NCI-H524 treated with DMSO at 0.1 percent for 48 hours (cell line): Measurements from ENCODE around the gene FGR.

Source experiments
- DNase-seq: peaks from one replicate; lab custom pipeline; 2025; lab: John Stamatoyannopoulos, UW

Gene FGR

GRCh38 chr1:27600498-27601175 lies 34.3 kb downstream of the FGR start:
- DNase-seq = no peak

DNA sequence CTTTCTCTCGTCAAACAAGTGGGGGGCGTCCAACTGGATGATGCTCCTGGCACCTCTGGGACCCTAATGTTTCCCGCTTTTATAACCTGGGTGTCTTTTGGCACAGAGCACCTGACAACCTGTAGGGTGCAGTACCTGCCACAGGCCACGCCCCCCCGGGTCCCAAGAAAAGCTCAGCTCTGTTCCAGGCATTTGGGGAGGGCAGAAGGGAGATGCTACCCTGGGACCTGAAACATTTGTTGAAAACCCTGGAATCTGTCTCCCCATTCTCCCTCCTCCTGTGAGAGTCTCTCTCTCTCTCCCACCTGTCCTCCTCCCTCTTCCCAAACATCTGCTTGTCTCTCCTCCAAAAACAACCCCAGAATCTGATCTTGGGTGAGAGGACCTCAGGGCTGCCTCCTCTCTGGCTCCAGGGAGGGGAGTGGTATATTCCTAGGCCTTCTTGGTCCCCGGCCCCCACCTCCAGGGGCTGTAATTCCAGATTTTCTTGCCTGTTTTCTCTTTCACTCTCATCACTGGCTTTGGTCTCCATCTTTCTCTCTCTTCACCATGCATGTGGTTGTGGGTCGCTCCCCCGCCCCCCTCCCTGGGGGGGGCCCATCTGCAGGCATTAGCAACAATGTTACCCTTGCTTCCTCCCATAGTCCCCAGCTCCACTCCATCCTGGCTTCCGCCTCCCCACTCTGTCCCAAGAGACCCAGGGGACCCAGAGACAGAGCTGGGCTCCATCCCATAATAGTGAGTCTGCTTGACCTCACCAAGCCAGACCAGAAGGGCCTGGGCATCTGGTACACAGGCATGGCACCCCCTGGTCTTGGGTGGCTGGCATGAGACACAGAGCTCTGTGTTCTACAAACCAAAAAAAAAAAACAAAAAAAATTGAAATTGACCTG lies 35.1 kb downstream of the FGR start:
- no peak for DNase-seq

GRCh38 chr1:27598902-27599528 lies 36.0 kb downstream of the FGR start:
- no peak for DNase-seq

GRCh38 chr1:27598295-27598687 lies 36.7 kb downstream of the FGR start:
- no peak for DNase-seq

- DNase-seq = no peak
These were observed 37.3 kb downstream of the FGR start for GRCh38 chr1:27597516-27598294.

- DNase-seq = no peak
These were observed 38.0 kb downstream of the FGR start for GRCh38 chr1:27596986-27597385.

DNA sequence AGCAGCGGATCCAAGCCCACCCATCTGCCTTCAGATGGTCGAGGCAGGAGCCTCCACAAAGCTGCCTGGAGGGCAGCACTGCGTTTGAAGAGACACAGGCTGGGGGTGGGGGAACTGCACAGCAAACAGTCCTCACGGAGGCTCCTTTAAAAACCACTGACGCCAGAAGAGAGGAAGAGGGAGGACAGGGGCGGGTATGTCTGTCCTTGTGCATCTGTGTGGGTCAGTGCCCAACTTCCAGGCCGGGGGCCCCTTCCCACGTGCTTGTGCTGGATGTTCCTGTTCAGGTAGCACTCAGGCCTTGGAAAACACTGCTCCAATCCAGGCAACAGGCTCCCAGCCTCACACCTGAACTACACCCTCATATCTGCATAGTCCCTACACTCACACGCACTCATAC lies 38.7 kb downstream of the FGR start:
- DNase-seq = no peak

- no peak for DNase-seq
These were observed 39.4 kb downstream of the FGR start for GRCh38 chr1:27595597-27595996.

DNA sequence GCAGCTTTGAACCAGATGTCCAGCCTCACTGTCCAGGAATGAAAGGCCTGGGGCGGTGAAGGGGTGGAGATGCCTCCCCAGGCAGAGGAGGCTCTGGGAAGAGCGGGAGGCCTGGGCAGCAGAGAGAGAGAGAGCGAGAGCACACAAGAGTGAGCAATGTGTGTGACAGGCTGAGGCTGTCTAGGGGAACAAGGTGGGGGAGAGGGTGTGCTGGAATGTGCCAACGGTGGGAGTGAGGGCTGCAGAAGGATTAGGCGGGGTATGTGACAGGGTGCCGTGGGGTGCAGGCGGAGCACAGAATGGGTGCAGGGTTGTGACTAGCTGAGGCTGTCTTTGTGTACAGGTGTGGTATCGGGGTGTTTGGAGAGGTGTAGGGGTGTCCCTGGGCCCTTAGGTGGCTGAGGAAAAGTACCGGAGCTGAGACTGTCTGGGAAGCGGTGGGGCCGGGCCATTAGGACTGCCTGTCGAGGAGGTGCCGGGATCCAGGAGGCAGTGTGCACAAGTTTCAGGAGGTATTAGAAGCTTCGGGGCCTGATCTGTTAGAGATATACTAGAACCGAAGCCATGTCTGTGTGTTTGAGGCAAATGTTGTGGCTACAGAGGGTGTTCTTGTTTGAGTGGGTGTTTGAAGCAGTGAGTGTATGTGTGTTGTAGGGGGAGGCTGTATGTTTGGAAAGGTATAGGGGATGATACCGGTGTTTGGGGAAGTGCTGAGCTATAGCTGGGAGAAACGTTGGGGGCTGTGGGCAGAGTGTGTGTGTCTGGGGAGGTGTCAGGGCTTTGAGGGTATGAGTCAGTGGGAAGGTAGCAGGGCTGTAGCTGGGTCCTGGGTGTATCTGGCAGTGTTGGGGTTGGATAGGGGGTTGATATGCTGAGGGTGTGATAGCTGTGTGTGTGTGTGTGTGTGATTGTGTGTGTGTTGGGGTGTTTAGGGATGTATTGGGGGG lies 40.1 kb downstream of the FGR start:
- no peak for DNase-seq

GRCh38 chr1:27593678-27594563 lies 41.1 kb downstream of the FGR start:
- peak; percentile 33 for DNase-seq

- DNase-seq = no peak
These were observed 41.9 kb downstream of the FGR start for GRCh38 chr1:27592931-27593677.

DNA sequence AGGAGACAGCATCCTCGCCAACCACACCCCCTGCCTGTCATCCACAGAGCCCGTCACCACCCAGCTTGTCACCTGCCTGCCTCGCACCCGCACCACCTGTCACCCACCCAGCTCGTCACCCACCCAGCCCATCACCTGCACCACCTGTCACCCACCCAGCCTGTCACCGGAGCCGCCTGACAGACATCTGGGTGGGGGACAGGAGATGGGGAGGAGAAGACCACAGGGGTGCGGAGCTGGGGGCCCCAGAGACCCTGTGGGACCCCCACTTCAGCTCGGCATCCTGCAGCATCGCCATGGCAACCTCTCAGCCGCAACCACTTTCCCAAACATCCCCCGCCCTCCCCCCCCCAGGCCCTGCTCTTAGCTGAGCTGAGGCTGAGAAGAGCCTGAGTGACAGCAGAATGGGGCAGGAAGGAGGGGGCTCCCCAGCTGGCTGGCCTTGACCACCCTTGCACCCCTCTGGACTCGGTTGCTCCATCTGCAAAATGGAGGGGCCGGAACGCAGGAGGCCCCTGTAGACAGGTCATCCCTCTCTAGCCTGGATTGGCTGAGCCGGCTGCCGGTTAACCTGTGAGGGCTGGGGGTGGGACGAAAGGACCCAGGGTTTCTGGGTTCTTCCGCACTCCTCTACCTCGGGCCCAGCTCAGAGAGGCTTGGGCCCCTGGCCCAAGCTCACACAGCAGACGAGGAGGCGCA lies 42.6 kb downstream of the FGR start:
- DNase-seq = no peak

DNA sequence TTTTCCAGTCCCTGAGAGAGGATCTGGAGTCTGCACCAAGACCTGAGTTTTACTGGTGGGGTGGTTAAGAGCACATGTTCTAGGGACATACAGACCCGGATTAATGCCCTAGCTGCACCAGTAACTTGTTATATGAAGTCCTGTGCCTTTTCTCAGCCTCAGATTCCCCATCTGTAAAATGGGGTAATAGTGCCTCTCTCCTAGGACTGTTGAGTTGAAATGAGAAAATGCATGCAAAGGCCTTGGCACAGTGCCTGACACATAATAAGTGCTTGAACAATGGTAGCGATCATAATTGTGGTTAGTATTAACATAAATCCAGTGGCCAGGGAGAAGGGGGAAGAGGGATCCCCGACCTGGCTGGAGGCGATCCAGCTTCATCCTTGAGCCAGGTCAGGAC lies 43.4 kb downstream of the FGR start:
- DNase-seq = no peak

DNA sequence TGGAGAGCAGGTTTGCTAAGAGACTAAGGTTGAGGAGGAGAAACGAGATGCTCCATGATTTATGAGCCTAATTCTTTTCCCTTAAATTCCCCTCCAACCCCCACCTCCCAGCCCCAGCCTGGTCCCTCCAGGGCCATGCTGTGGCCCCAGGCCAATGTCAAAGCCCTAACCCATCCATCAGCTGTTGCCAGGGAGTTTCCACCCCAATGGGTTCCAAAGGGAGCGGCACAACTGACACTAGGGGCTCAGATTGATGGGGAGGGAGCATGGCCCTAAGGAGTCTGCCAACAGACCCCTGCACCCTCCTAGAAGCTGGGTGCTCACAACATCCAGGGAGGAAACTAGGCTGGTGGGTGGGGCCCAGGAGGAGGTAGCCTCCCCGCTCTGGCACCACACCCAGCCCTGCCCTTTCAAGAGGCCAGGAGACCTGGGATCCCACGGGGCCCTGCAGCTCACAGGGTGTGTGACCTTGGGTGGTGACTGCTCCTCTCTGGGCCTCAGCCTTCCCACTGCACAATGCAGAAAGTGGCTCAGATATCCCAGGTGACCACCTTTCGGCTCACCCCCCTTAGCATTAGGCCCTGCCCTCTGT lies 44.0 kb downstream of the FGR start:
- DNase-seq = no peak

DNA sequence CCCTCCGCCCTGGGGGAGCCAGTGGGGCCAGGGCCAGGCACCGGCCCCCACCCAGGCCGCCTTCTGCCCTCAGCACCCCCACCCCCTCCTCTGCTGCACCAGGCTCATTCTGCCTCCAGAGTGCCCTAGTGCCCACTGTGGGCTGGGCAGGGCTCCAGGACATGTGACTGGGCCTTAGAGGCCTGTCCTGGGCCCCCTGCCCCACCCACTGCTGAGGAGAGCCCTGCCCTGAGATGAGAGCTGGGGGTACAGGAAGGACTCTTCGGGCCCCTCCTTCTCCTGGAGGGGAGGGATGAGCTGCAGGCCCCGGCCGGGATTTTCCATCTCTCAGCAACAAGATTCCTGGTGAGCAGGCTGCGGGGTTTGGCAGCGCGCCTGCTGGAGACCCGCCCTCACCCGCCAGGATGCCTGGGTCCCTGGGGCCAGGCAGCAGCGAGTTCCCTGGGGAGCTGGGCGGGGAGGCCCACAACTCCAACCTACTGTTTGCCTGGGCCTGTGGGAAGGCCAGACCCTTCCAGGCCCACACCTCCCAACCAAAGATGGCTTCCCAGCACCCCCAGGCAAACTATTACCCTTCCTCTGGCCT lies 45.1 kb downstream of the FGR start:
- no peak for DNase-seq

DNA sequence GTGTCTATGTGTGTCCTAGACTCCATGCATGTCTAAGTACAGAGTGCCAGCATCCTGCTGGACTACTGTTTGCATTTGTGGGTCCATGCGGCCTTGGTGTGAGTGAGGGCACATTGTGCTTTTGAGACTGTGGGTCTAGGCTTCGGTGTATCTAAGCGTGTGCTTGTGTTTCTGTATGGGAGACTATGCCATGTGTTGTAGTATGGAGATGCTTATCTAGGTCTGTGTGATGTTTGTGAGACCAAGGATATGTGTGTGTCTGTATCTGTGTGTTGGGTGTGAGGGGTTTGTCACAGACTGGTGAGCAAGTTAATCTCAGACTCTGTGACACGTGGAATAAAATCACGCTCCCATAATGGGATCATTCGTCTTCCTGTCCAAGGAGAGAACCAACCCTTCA lies 45.5 kb downstream of the FGR start:
- no peak for DNase-seq

DNA sequence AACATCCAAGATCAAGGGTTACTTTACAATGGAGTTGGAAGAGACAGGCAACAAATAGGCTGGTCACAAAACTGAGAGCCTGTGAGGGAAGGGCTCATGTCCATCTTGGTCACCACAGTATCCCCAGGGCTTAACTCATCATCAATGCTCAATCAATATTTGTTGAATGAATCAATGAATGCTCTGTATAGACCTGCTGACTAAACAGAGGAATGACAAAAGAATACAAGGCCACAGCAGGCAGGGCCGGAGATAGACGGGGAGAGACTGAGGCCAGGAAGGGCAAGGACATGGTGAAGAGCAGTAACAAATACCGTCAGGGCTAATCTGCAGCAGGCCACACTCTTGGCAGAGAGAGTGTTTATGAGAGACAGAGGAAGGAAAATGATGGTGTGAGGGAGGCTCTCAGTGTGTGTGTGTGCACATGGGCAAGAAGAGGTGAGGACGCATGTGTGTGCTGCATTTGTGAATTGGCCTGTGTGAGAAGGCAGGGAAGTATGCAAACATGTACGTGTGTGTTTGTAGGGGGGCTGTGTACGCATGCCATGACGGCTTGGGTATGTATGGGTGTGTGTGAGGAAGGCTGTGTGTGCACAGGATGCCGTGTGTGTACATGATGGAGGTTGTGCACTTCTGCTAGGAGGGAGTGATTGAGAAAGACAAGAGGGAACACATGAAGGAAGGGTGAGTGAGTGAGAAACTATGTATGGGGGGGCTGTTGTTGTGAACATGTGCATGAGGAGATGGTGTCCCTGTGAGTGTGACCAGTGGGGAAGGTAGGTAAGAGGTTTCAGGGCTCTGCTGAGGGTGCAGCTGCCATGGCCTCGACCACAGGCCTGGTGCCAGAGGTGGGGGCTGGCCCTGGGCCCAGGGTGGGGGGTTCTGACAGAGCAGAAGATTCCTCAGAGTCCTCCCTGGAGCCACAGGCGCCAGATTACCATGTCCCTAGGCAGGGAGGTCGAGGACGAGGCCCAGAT lies 46.4 kb downstream of the FGR start:
- DNase-seq = no peak
